HG03378 (cell line): ENCODE data around the gene PROKR1.

Source experiments
- ATAC-seq: cut with Tn5 transposase; IDR thresholded peaks from one replicate; pipeline ENCODE4 v1.9.1; 2021; ENCODE audit warnings: mild to moderate bottlenecking, moderate library complexity; ENCODE audit not compliant: unreplicated experiment

The PROKR1 gene

DNA sequence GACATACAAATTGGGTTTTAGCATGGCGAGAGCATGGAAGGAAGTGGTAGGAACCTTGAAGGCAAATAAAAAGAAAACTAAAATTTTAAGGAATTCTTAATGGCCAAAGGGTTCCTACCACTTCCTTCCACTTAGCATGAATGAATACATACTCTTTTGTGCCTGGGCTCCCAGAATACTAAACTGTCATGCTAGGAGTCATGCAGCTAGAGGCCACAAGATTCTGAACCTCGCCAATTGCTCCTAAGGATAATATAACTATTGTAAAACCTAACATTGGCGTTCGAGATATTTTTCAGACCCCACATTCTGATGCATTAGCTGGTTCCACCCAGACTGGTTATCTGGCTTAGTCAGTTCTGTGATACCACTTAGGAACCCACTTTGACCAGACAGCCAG, 52.6 kb downstream of the PROKR1 start:
- no peak for ATAC-seq

DNA sequence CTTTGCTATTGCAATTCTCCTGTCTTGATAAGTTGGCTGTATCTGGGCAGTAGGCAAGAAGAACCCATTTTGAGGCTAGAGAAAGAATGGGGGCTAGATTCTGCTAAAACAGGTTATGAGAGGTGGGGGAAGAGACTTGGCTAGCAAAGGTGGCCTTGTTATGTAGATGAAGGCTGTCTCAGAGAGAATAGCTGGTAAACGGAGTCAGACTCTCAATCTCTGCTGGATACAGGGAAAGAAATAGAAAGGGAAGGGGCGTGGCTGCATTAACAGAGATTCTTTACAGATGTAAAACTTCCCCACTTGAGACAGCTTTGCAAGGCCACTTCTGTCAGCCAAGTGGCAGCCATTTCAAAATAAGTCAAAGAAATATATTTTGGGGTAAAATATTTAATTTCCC, 53.2 kb downstream of the PROKR1 start:
- ATAC-seq, result no peak

DNA sequence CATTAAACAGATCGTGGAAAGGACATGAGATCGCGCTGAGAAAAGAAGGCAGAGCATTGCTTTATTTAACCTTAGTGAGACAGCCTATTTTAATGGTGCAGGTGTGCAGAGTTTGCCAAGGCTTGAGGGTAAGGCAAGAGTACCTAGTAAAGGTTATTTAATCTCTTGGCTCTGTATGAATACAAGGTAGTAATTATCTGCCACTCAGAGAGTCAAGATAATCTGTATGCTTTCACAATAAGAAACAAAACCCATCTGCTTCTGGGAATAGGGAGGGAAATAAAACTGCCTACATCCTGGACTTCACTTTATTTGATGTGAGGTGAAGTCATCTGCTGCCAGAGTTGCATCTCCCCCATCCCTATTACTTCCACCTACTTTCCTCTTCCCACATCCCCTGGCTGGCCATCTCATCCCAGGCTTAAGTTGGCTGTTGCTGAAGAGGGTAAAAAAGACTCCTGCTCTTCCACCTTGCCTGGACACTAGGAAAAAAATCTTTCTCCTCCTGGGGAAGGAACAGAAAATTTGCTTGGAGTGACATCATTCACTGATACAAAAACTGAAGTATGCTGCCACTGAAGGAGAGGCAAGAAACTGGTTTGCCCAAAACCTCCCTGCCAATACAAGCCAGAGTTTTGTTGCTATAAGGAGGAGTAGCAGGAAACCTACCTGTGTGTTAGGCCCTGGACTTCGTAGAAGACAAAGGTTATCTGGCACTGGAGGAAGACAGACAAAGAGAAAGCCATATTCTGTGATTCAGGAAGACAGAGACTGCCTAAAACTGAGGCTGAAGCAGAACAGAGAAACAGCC, 55.4 kb downstream of the PROKR1 start:
- no peak for ATAC-seq

DNA sequence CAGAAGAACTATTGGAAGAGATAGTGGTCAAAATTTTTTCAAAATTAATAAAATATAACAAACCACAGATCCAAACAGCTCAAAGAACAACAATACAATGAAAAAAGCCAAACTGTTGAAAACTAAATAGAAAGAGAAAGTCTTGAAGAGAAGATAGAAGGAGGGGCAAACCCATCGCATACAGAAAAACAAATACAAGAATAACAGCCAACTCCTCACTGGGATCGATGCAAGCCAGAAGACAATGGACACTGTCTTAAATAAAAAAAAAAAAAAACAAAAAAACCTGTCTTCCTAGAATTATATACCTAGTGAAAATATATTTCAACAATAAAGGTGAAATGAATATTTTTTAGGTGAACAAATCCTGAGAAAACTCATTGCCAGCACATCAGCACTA, 57.2 kb downstream of the PROKR1 start:
- no peak for ATAC-seq

DNA sequence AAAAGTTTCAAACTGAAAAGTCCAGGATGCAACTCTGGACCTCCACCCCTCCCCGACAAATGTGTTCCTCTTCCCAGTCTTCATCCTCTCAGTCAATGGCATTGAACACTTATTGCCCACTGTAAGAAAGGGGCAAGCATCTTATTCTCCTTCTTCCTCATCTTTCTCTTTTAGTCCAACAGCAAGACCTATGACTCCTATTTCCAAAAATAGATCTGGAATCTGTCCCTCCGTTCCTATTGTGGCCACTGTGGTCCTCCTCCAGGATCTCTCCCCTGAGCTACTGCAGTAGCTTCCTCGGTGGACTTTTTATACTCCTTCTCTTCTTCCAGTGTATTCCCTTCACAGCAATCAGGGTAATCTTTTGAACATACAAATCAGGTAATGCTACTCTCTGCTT, 63.3 kb downstream of the PROKR1 start:
- no peak for ATAC-seq
